HG03354 (cell line): ENCODE data around the gene FRAS1.
"Not testable (repeated sequence)": the region's sequence is repeated elsewhere in the genome, so short reads cannot be mapped to it uniquely, and the experiment has no call there.

ENCODE experiments used
- ATAC-seq: cut with Tn5 transposase; IDR thresholded peaks from one replicate; pipeline ENCODE4 v1.9.1; 2021; ENCODE audit warnings: mild to moderate bottlenecking; ENCODE audit not compliant: unreplicated experiment, poor library complexity, severe bottlenecking

Gene FRAS1

GRCh38 chr4:78204176-78204575 is 147.1 kb downstream of the FRAS1 start:
- ATAC-seq = no peak

GRCh38 chr4:78205591-78205990 is 148.5 kb downstream of the FRAS1 start:
- ATAC-seq = no peak

GRCh38 chr4:78207541-78207940 is 150.4 kb downstream of the FRAS1 start:
- no peak for ATAC-seq

- ATAC-seq = no peak
Measured at GRCh38 chr4:78207951-78208350, 150.8 kb downstream of the FRAS1 start.

- ATAC-seq = not testable (repeated sequence)
Measured at GRCh38 chr4:78208896-78209295, 151.8 kb downstream of the FRAS1 start.

GRCh38 chr4:78210694-78211410 is 153.7 kb downstream of the FRAS1 start:
- no peak for ATAC-seq

GRCh38 chr4:78213218-78213617 is 156.1 kb downstream of the FRAS1 start:
- no peak for ATAC-seq

GRCh38 chr4:78214078-78214477 is 157.0 kb downstream of the FRAS1 start:
- no peak for ATAC-seq

GRCh38 chr4:78217557-78217956 is 160.4 kb downstream of the FRAS1 start:
- no peak for ATAC-seq

GRCh38 chr4:78218260-78218659 is 161.1 kb downstream of the FRAS1 start:
- no peak for ATAC-seq

GRCh38 chr4:78219825-78220224 is 162.7 kb downstream of the FRAS1 start:
- no peak for ATAC-seq

GRCh38 chr4:78220283-78220682 is 163.2 kb downstream of the FRAS1 start:
- ATAC-seq = no peak

- ATAC-seq = no peak
Measured at GRCh38 chr4:78222575-78223186, 165.6 kb downstream of the FRAS1 start.

- no peak for ATAC-seq
Measured at GRCh38 chr4:78225236-78225635, 168.1 kb downstream of the FRAS1 start.

GRCh38 chr4:78226279-78226678 is 169.2 kb downstream of the FRAS1 start:
- no peak for ATAC-seq

- no peak for ATAC-seq
Measured at GRCh38 chr4:78227411-78228057, 170.4 kb downstream of the FRAS1 start.

- ATAC-seq = no peak
Measured at GRCh38 chr4:78235800-78236199, 178.7 kb downstream of the FRAS1 start.

- no peak for ATAC-seq
Measured at GRCh38 chr4:78237360-78237759, 180.2 kb downstream of the FRAS1 start.

- no peak for ATAC-seq
Measured at GRCh38 chr4:78242071-78242470, 184.9 kb downstream of the FRAS1 start.

- no peak for ATAC-seq
Measured at GRCh38 chr4:78244705-78245485, 187.8 kb downstream of the FRAS1 start.
